H9 (cell line): ENCODE measurements around the gene PRPF40A. TPM values are rescaled to one million over a fixed set of nuclear protein-coding genes. Genes with fewer than 3 reads are reported as not detected.
A peak's percentile ranks its signal among the peaks of the same experiment; 100 is the strongest.

Experiments used
- DNase-seq: peaks from one replicate; pipeline ENCODE4 v3.0.0-alpha.2; 2017
- H2AFZ ChIP-seq: one replicate; pipeline ENCODE4 v1.6.1; 2013; ENCODE audit warnings: mild to moderate bottlenecking, low read length, control low read depth, moderate library complexity
- H2AK5ac ChIP-seq: 2 replicates; pipeline ENCODE4 v1.6.1; 2013; ENCODE audit warnings: low read length, control low read depth, mixed read lengths; ENCODE audit not compliant: insufficient read length
- H2BK120ac ChIP-seq: one replicate; pipeline ENCODE4 v1.6.1; 2013; ENCODE audit warnings: low read depth, mild to moderate bottlenecking, low read length, control low read depth, inconsistent platforms; ENCODE audit not compliant: poor library complexity, severe bottlenecking
- H2BK12ac ChIP-seq: 2 replicates; pipeline ENCODE4 v1.6.1; 2013; ENCODE audit warnings: low read length, control low read depth, mixed read lengths, low read depth; ENCODE audit not compliant: insufficient read length
- H2BK15ac ChIP-seq: 2 replicates; pipeline ENCODE4 v1.6.1; 2013; ENCODE audit warnings: low read depth, low read length, control low read depth
- H2BK20ac ChIP-seq: one replicate; pipeline ENCODE4 v1.6.1; 2013; ENCODE audit warnings: low read depth, mild to moderate bottlenecking, low read length, control low read depth, inconsistent platforms; ENCODE audit not compliant: poor library complexity, severe bottlenecking
- H2BK5ac ChIP-seq: 2 replicates; pipeline ENCODE4 v1.6.1; 2013; ENCODE audit warnings: low read length, control low read depth, mixed read lengths; ENCODE audit not compliant: insufficient read length
- H3K14ac ChIP-seq: 2 replicates; pipeline ENCODE4 v1.6.1; 2013; ENCODE audit warnings: low read length, control low read depth; ENCODE audit not compliant: insufficient read depth
- H3K18ac ChIP-seq: 2 replicates; pipeline ENCODE4 v1.6.1; 2013; ENCODE audit warnings: low read depth, mild to moderate bottlenecking, mixed read lengths, low read length, control low read depth; ENCODE audit not compliant: insufficient read length
- H3K23ac ChIP-seq: 2 replicates; pipeline ENCODE4 v1.6.1; 2013; ENCODE audit warnings: low read length, control low read depth, mixed read lengths, low read depth; ENCODE audit not compliant: insufficient read length
- H3K23me2 ChIP-seq: 2 replicates; pipeline ENCODE4 v1.6.1; 2013; ENCODE audit warnings: low read depth, mild to moderate bottlenecking, mixed read lengths, low read length, control low read depth; ENCODE audit not compliant: insufficient read length, poor library complexity, severe bottlenecking
- H3K27ac ChIP-seq: 2 replicates; pipeline ENCODE4 v1.5.1; 2013; ENCODE audit warnings: low read length, control low read depth, mixed read lengths, low read depth; ENCODE audit not compliant: insufficient read length
- H3K27me3 ChIP-seq: 2 replicates; pipeline ENCODE4 v1.6.1; 2013; ENCODE audit warnings: low read length, control low read depth, inconsistent platforms; ENCODE audit not compliant: insufficient read depth
- H3K4ac ChIP-seq: 2 replicates; pipeline ENCODE4 v1.6.1; 2013; ENCODE audit warnings: low read depth, mild to moderate bottlenecking, control low read depth, inconsistent platforms, low read length, moderate library complexity
- H3K4me1 ChIP-seq: 2 replicates; pipeline ENCODE4 v1.6.1; 2013; ENCODE audit warnings: low read length, control low read depth, inconsistent platforms; ENCODE audit not compliant: insufficient read depth
- H3K4me2 ChIP-seq: 2 replicates; pipeline ENCODE4 v1.6.1; 2013; ENCODE audit warnings: low read length, control low read depth, mixed read lengths; ENCODE audit not compliant: insufficient read length, insufficient read depth
- H3K56ac ChIP-seq: 2 replicates; pipeline ENCODE4 v1.6.1; 2013; ENCODE audit warnings: low read depth, mild to moderate bottlenecking, mixed read lengths, low read length, control low read depth; ENCODE audit not compliant: insufficient read length
- H3K79me1 ChIP-seq: 2 replicates; pipeline ENCODE4 v1.6.1; 2013; ENCODE audit warnings: low read depth, mild to moderate bottlenecking, moderate library complexity, low read length, control low read depth, inconsistent platforms; ENCODE audit not compliant: insufficient read depth, poor library complexity, severe bottlenecking
- H3K79me2 ChIP-seq: 2 replicates; pipeline ENCODE4 v1.6.1; 2013; ENCODE audit warnings: low read length, control low read depth, inconsistent platforms; ENCODE audit not compliant: insufficient read depth
- H3K9ac ChIP-seq: 2 replicates; pipeline ENCODE4 v1.6.1; 2013; ENCODE audit warnings: low read length, control low read depth, mixed read lengths; ENCODE audit not compliant: insufficient read length; ENCODE audit errors: extremely low read depth
- H3K9me3 ChIP-seq: one replicate; pipeline ENCODE4 v1.6.1; 2013; ENCODE audit warnings: low read depth, low read length, inconsistent platforms; ENCODE audit not compliant: control insufficient read depth
- H3T11ph ChIP-seq: one replicate; pipeline ENCODE4 v1.6.1; 2013; ENCODE audit warnings: mild to moderate bottlenecking, low read length, control low read depth, inconsistent platforms
- H4K20me1 ChIP-seq: one replicate; pipeline ENCODE4 v1.6.1; 2013; ENCODE audit not compliant: control insufficient read depth, insufficient read length, insufficient read depth
- H4K5ac ChIP-seq: 2 replicates; pipeline ENCODE4 v1.6.1; 2013; ENCODE audit warnings: low read depth, mild to moderate bottlenecking, mixed read lengths, low read length, control low read depth; ENCODE audit not compliant: insufficient read length
- H4K8ac ChIP-seq: replicated peaks from 2 replicates; pipeline ENCODE4 v1.6.1; 2013; ENCODE audit warnings: low read length, control low read depth, mixed read lengths, low read depth; ENCODE audit not compliant: insufficient read length
- H4K91ac ChIP-seq: 2 replicates; pipeline ENCODE4 v1.6.1; 2013; ENCODE audit warnings: low read depth, mild to moderate bottlenecking, moderate library complexity, mixed read lengths, low read length, control low read depth; ENCODE audit not compliant: insufficient read length
- H3K27ac Mint-ChIP-seq, 3 experiments: 2 replicates in 2 of 3; 3 replicates in 1 of 3; pipeline ENCODE4 v1.8.0; 2020 to 2021; ENCODE audit warnings: mixed read lengths in 3 of 3, mild to moderate bottlenecking in 1 of 3, moderate library complexity in 1 of 3
- H3K27me3 Mint-ChIP-seq: 2 replicates; pipeline ENCODE4 v1.8.0; 2021; ENCODE audit warnings: low read depth, mild to moderate bottlenecking, moderate library complexity, mixed read lengths
- H3K36me3 Mint-ChIP-seq, 3 experiments: 2 replicates in 2 of 3; 3 replicates in 1 of 3; pipeline ENCODE4 v1.8.0; 2020 to 2021; ENCODE audit warnings: low read depth in 3 of 3, mixed read lengths in 3 of 3; ENCODE audit not compliant: insufficient read depth in 1 of 3
- H3K4me1 Mint-ChIP-seq, 2 experiments: 2 replicates each; pipeline ENCODE4 v1.8.0; 2020; ENCODE audit warnings: mixed read lengths in 2 of 2
- H3K4me3 Mint-ChIP-seq, 2 experiments: 2 replicates in 1 of 2; 3 replicates in 1 of 2; pipeline ENCODE4 v1.8.0; 2020 to 2021; ENCODE audit warnings: mild to moderate bottlenecking in 2 of 2, mixed read lengths in 2 of 2, moderate library complexity in 1 of 2
- H3K9me3 Mint-ChIP-seq, 2 experiments: 2 replicates in 1 of 2; 3 replicates in 1 of 2; pipeline ENCODE4 v1.8.0; 2020; ENCODE audit warnings: mild to moderate bottlenecking in 2 of 2, mixed read lengths in 2 of 2, moderate library complexity in 1 of 2
- CTCF ChIP-seq: fragments of 200-600 bp; sonication (generic); conservative IDR thresholded peaks from 3 replicates; pipeline ENCODE4 v1.8.0; 2021; ENCODE audit warnings: antibody characterized with exemption, mild to moderate bottlenecking
- WGBS: extraction: QIAGEN DNeasy Blood & Tissue Kit; methylation state at CpG from one replicate; pipeline ENCODE4 v1.1.7; 2013; ENCODE audit warnings: missing lambda C conversion rate, low lambda C conversion rate, mixed read lengths; ENCODE audit not compliant: insufficient read length; ENCODE audit errors: extremely low coverage; 5-methylcytosine and 5-hydroxymethylcytosine counted together
- total RNA-seq: library from RNA; stranded (reverse); gene quantifications from 2 replicates; pipeline ENCODE4 v1.2.1, GENCODE V29; 2021

Gene PRPF40A
- total RNA-seq, 1 experiment from 2014 or later, result 158 TPM

- no peak overlapping the region for H2BK20ac ChIP-seq
- Mint-ChIP-seq H3K36me3 (peaks cover 13 to 40% (median 38%) of the 10 kb centered on the region in 3 experiments), H3K4me3 (peak overlapping the region; percentile 97 to 99), H3K27me3 (no peaks in the 10 kb centered on the region), H3K27ac (peak overlapping the region; percentile 97 to 99 (median 97)), H3K4me1 (peaks cover 26% of the 10 kb centered on the region in 2 experiments), H3K9me3 (no peaks in the 10 kb centered on the region; a peak in 3 of 5 replicates)
- H2BK5ac ChIP-seq, result no peak overlapping the region
- H3K14ac ChIP-seq, result peak overlapping the region; percentile 91
- H4K20me1 ChIP-seq, result no peaks in the 10 kb centered on the region
- no peak overlapping the region for H3K23ac ChIP-seq
- no peak overlapping the region for H3K4ac ChIP-seq
- no peak overlapping the region for H3K56ac ChIP-seq
- no peak overlapping the region for H2AFZ ChIP-seq
- H2BK12ac ChIP-seq, result no peak overlapping the region
- H3K23me2 ChIP-seq, result no peaks in the 10 kb centered on the region
- peak; percentile 64 for DNase-seq
- H3K9ac ChIP-seq, result peak overlapping the region; percentile 94
- no peak overlapping the region for H2BK15ac ChIP-seq
- no peak overlapping the region for H2AK5ac ChIP-seq
- H4K91ac ChIP-seq, result no peak overlapping the region
- H2BK120ac ChIP-seq, result no peak overlapping the region
- peak overlapping the region; percentile 83 for H3K18ac ChIP-seq
- H3K79me2 ChIP-seq, result peaks cover 31% of the 10 kb centered on the region; the same call in 1 of the 2 replicates
- H3K4me1 ChIP-seq, result no peaks in the 10 kb centered on the region; the same call in 1 of the 2 replicates
- H3K79me1 ChIP-seq, result no peaks in the 10 kb centered on the region
- no peak for TF ChIP-seq CTCF
- H3K4me2 ChIP-seq, result peak overlapping the region; percentile 57
- WGBS, result no CpG with 5 or more reads among the region's 23 CpGs
- H3K27ac ChIP-seq, result peak overlapping the region; percentile 46
- H4K8ac ChIP-seq, result no peak overlapping the region
- no peak overlapping the region for H4K5ac ChIP-seq
- no peaks in the 10 kb centered on the region for H3K27me3 ChIP-seq
- H3K9me3 ChIP-seq, result no peaks in the 10 kb centered on the region
- no peak overlapping the region for H3T11ph ChIP-seq
Observed at GRCh38 chr2:152718909-152719645, 1.8 kb upstream of the PRPF40A start.
